Trophoblast cell (in vitro differentiated cells and primary cell): Measurements from ENCODE around the gene B4GAT1.

Experiments
- DNase-seq, 2 donors: peaks; one replicate each; pipeline ENCODE4 v3.0.0-alpha.2; 2016
- H2AFZ ChIP-seq: 2 replicates; pipeline ENCODE4 v1.6.1; 2013; ENCODE audit warnings: low read length, moderate library complexity, mild to moderate bottlenecking; ENCODE audit not compliant: insufficient read depth, poor library complexity
- H2AK5ac ChIP-seq: 2 replicates; pipeline ENCODE4 v1.6.1; 2013; ENCODE audit warnings: mild to moderate bottlenecking, low read length
- H2BK120ac ChIP-seq: 2 replicates; pipeline ENCODE4 v1.6.1; 2013; ENCODE audit warnings: low read length, mild to moderate bottlenecking, moderate library complexity; ENCODE audit not compliant: insufficient read depth, poor library complexity
- H2BK12ac ChIP-seq: 2 replicates; pipeline ENCODE4 v1.6.1; 2013; ENCODE audit warnings: mild to moderate bottlenecking, low read length, moderate library complexity
- H2BK5ac ChIP-seq: 2 replicates; pipeline ENCODE4 v1.6.1; 2013; ENCODE audit warnings: low read length, low read depth, moderate library complexity, mild to moderate bottlenecking; ENCODE audit not compliant: poor library complexity
- H3K14ac ChIP-seq: 2 replicates; pipeline ENCODE4 v1.6.1; 2013; ENCODE audit warnings: mild to moderate bottlenecking, low read length
- H3K18ac ChIP-seq: 2 replicates; pipeline ENCODE4 v1.6.1; 2013; ENCODE audit warnings: mild to moderate bottlenecking, low read length
- H3K23ac ChIP-seq: 2 replicates; pipeline ENCODE4 v1.6.1; 2013; ENCODE audit warnings: low read length
- H3K27ac ChIP-seq: 2 replicates; pipeline ENCODE4 v1.5.1; 2013; ENCODE audit warnings: low read depth, mild to moderate bottlenecking, inconsistent platforms, low read length, moderate library complexity
- H3K27me3 ChIP-seq: 2 replicates; pipeline ENCODE4 v1.6.1; 2013; ENCODE audit warnings: inconsistent platforms, mild to moderate bottlenecking, low read length, moderate library complexity; ENCODE audit not compliant: insufficient read depth
- H3K36me3 ChIP-seq, 2 experiments: 1 replicate in 1 of 2; 2 replicates in 1 of 2; pipeline ENCODE4 v1.6.1; 2013; ENCODE audit warnings: low read length in 2 of 2, mild to moderate bottlenecking in 2 of 2, moderate library complexity in 1 of 2; ENCODE audit not compliant: insufficient read depth in 2 of 2, control insufficient read depth in 1 of 2
- H3K4ac ChIP-seq: 2 replicates; pipeline ENCODE4 v1.6.1; 2013; ENCODE audit warnings: low read depth, mild to moderate bottlenecking, low read length, moderate library complexity
- H3K4me1 ChIP-seq, 2 experiments: 1 replicate in 1 of 2; 2 replicates in 1 of 2; pipeline ENCODE4 v1.6.1; 2013; ENCODE audit warnings: low read length in 2 of 2, mild to moderate bottlenecking in 2 of 2, moderate library complexity in 1 of 2; ENCODE audit not compliant: insufficient read depth in 2 of 2, control insufficient read depth in 1 of 2
- H3K4me2 ChIP-seq: 2 replicates; pipeline ENCODE4 v1.6.1; 2013; ENCODE audit warnings: inconsistent platforms, mild to moderate bottlenecking, low read length, moderate library complexity
- H3K4me3 ChIP-seq: 2 replicates; pipeline ENCODE4 v1.5.1; 2013; ENCODE audit warnings: mild to moderate bottlenecking, low read depth, low read length, inconsistent platforms
- H3K79me1 ChIP-seq: one replicate; pipeline ENCODE4 v1.6.1; 2013; ENCODE audit warnings: low read length
- H3K79me2 ChIP-seq: 2 replicates; pipeline ENCODE4 v1.6.1; 2013; ENCODE audit warnings: low read length, mild to moderate bottlenecking; ENCODE audit not compliant: control insufficient read depth, insufficient read depth, poor library complexity
- H3K9ac ChIP-seq: 2 replicates; pipeline ENCODE4 v1.6.1; 2013; ENCODE audit warnings: mild to moderate bottlenecking, low read length
- H3K9me3 ChIP-seq: 2 replicates; pipeline ENCODE4 v1.6.1; 2013; ENCODE audit warnings: low read depth, mild to moderate bottlenecking, control low read depth, inconsistent platforms, low read length; ENCODE audit not compliant: insufficient read depth
- H4K12ac ChIP-seq: 2 replicates; pipeline ENCODE4 v1.6.1; 2013; ENCODE audit warnings: low read depth, mild to moderate bottlenecking, low read length, moderate library complexity
- H4K8ac ChIP-seq: 2 replicates; pipeline ENCODE4 v1.6.1; 2013; ENCODE audit warnings: low read depth, mild to moderate bottlenecking, low read length, moderate library complexity
- H4K91ac ChIP-seq: one replicate; pipeline ENCODE4 v1.6.1; 2013; ENCODE audit warnings: low read depth, mild to moderate bottlenecking, low read length, moderate library complexity
- WGBS: extraction: QIAGEN DNeasy Blood & Tissue Kit; methylation state at CpG from one replicate; pipeline ENCODE4 v1.1.7; 2013; ENCODE audit warnings: missing lambda C conversion rate; ENCODE audit not compliant: insufficient read length, insufficient coverage; ENCODE audit errors: extremely low coverage; 5-methylcytosine and 5-hydroxymethylcytosine counted together

B4GAT1 gene

GRCh38 chr11:66315498-66315885 is 31.9 kb downstream of the B4GAT1 start:
- Histone ChIP-seq H3K27me3 (no peaks in the 10 kb centered on the region), H3K79me2 (no peaks in the 10 kb centered on the region), H2BK12ac (no peak overlapping the region), H3K4me3 (no peak overlapping the region), H3K9ac (no peak overlapping the region), H3K14ac (no peak overlapping the region), H2AFZ (no peak overlapping the region), H2BK5ac (no peak overlapping the region), H4K91ac (no peak overlapping the region), H3K36me3 (no peaks in the 10 kb centered on the region), H3K27ac (no peak overlapping the region), H3K9me3 (peaks cover 7% of the 10 kb centered on the region), H2AK5ac (peak overlapping the region; percentile 73), H2BK120ac (no peak overlapping the region), H3K4ac (no peak overlapping the region), H3K23ac (no peak overlapping the region), H4K8ac (no peak overlapping the region), H3K79me1 (peaks cover 30% of the 10 kb centered on the region), H3K4me2 (no peak overlapping the region), H3K4me1 (peaks cover 40 to 47% of the 10 kb centered on the region in 2 experiments), H3K18ac (no peak overlapping the region), H4K12ac (no peak overlapping the region)
- WGBS, result no CpG with 5 or more reads among the region's 14 CpGs
- no peak for DNase-seq

DNA sequence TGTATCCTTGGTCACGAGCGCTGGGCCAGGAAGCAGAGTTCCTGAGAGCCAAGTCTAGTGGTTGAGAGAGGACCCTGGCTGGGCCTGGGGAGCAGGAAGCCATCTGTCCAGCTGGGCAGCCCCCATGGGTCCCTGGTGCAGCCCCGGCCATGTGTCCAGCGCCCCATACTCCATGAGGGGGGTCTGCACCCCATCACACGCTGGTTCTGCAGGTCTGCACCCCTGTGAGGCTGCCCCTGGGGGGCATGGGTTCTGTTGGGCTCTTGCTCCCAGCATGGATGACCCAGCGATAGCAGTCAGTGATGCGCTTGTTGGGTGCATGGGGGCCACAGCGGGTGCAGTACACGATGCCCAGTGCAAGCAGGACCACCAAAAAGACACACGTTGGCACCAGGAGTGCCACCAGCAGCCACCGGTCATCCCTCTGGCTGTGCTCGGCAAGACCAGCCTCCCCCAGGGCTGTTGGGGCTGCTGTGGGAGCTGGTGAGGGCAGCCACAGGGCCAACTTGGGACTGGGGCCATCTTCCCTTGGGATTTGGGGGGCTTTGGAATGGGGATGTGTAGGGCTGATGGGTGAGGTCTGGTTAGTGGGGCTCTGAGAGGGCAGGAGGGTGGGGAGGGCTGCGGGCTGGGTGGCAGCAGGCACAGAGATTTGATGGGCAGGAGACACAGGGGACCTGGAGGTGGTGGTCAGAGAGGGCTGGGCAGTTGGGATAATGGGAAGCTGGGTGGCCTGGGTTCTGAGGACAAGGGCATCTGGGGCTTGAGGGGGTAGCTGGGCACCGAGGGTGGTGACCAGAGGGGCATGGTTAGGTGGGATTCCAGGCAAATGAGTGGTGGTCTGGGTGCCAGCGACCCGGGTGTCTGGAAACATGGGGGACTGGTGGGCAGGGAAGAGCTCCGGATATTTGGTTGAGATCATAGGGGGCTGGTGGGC is 32.6 kb downstream of the B4GAT1 start:
- peak overlapping the region; percentile 20 for H4K91ac ChIP-seq
- no peak overlapping the region for H3K4me2 ChIP-seq
- no peak overlapping the region for H3K9ac ChIP-seq
- peaks cover 30% of the 10 kb centered on the region for H3K79me1 ChIP-seq
- no peak overlapping the region for H3K4ac ChIP-seq
- no peak overlapping the region for H4K12ac ChIP-seq
- no peak overlapping the region for H3K14ac ChIP-seq
- peak overlapping the region; percentile 50 for H2AK5ac ChIP-seq
- no CpG with 5 or more reads among the region's 17 CpGs for WGBS
- peaks cover 7% of the 10 kb centered on the region for H3K9me3 ChIP-seq
- H3K18ac ChIP-seq, result peak overlapping the region; percentile 3
- no peak overlapping the region for H2AFZ ChIP-seq
- peak overlapping the region; percentile 14 for H2BK12ac ChIP-seq
- no peak overlapping the region for H2BK120ac ChIP-seq
- H3K79me2 ChIP-seq, result no peaks in the 10 kb centered on the region
- no peaks in the 10 kb centered on the region for H3K36me3 ChIP-seq
- no peak for DNase-seq
- no peaks in the 10 kb centered on the region for H3K27me3 ChIP-seq
- no peak overlapping the region for H3K4me3 ChIP-seq
- H3K4me1 ChIP-seq, result peaks cover 43 to 47% of the 10 kb centered on the region in 2 experiments
- H2BK5ac ChIP-seq, result no peak overlapping the region
- no peak overlapping the region for H4K8ac ChIP-seq
- no peak overlapping the region for H3K23ac ChIP-seq
- no peak overlapping the region for H3K27ac ChIP-seq

GRCh38 chr11:66314186-66314501 is 33.3 kb downstream of the B4GAT1 start:
- no peak overlapping the region for H4K8ac ChIP-seq
- peak overlapping the region; percentile 57 for H2BK120ac ChIP-seq
- H4K12ac ChIP-seq, result no peak overlapping the region
- H3K4me2 ChIP-seq, result peak overlapping the region; percentile 59
- peak overlapping the region; percentile 88 for H3K27ac ChIP-seq
- H3K4ac ChIP-seq, result no peak overlapping the region
- H2BK5ac ChIP-seq, result peak overlapping the region; percentile 63
- H3K23ac ChIP-seq, result no peak overlapping the region
- no peak overlapping the region for H2AFZ ChIP-seq
- no peaks in the 10 kb centered on the region for H3K79me2 ChIP-seq
- peak overlapping the region; percentile 24 for H3K18ac ChIP-seq
- no peak overlapping the region for H3K9ac ChIP-seq
- H3K27me3 ChIP-seq, result no peaks in the 10 kb centered on the region
- peak overlapping the region; percentile 90 for H4K91ac ChIP-seq
- peaks cover 7% of the 10 kb centered on the region for H3K9me3 ChIP-seq
- peaks cover 30% of the 10 kb centered on the region for H3K79me1 ChIP-seq
- no peak for DNase-seq
- H2AK5ac ChIP-seq, result peak overlapping the region; percentile 14
- H3K4me1 ChIP-seq, result peaks cover 45 to 47% of the 10 kb centered on the region in 2 experiments
- no peak overlapping the region for H3K14ac ChIP-seq
- no peaks in the 10 kb centered on the region for H3K36me3 ChIP-seq
- peak overlapping the region; percentile 16 for H2BK12ac ChIP-seq
- no CpG with 5 or more reads among the region's 1 CpG for WGBS
- H3K4me3 ChIP-seq, result no peak overlapping the region

GRCh38 chr11:66313321-66314185 is 33.9 kb downstream of the B4GAT1 start:
- Histone ChIP-seq H3K9ac (peak overlapping the region; percentile 30), H4K8ac (peak overlapping the region; percentile 63), H3K14ac (peak overlapping the region; percentile 54), H4K12ac (peak overlapping the region; percentile 43), H3K79me2 (no peaks in the 10 kb centered on the region), H3K27me3 (no peaks in the 10 kb centered on the region), H3K4ac (peak overlapping the region; percentile 71), H3K4me3 (peak overlapping the region; percentile 25), H3K4me1 (peaks cover 41 to 46% of the 10 kb centered on the region in 2 experiments), H3K36me3 (no peaks in the 10 kb centered on the region), H2BK120ac (peak overlapping the region; percentile 57), H3K9me3 (peaks cover 7% of the 10 kb centered on the region), H2AK5ac (peak overlapping the region; percentile 14), H4K91ac (peak overlapping the region; percentile 90), H2BK5ac (peak overlapping the region; percentile 63), H3K4me2 (peak overlapping the region; percentile 59), H3K23ac (no peak overlapping the region), H3K18ac (peak overlapping the region; percentile 73), H3K27ac (peak overlapping the region; percentile 88), H2AFZ (peak overlapping the region; percentile 66), H2BK12ac (peak overlapping the region; percentile 32), H3K79me1 (peaks cover 30% of the 10 kb centered on the region)
- DNase-seq, result no peak
- no CpG with 5 or more reads among the region's 38 CpGs for WGBS
